Fibroblast of peridontal ligament (primary cell): ENCODE data around the gene KRT75.
A peak's percentile ranks its signal among the peaks of the same experiment; 100 is the strongest.
"Not testable (repeated sequence)": the region's sequence is repeated elsewhere in the genome, so short reads cannot be mapped to it uniquely, and the experiment has no call there.

Experiments used
- DNase-seq: peaks from one replicate; pipeline ENCODE4 v3.0.0-alpha.2; 2010; ENCODE audit errors: extremely low read depth

The KRT75 gene

GRCh38 chr12:52416795-52417194 lies 17.4 kb downstream of the KRT75 start:
- DNase-seq: no peak

GRCh38 chr12:52415870-52416750 lies 18.1 kb downstream of the KRT75 start:
- peak; percentile 65 for DNase-seq

- no peak for DNase-seq
Observed at GRCh38 chr12:52414936-52415335, 19.2 kb downstream of the KRT75 start.

- no peak for DNase-seq
Observed at GRCh38 chr12:52413782-52414345, 20.3 kb downstream of the KRT75 start.

- DNase-seq: no peak
Observed at GRCh38 chr12:52413202-52413601, 21.0 kb downstream of the KRT75 start.

- no peak for DNase-seq
Observed at GRCh38 chr12:52411815-52412214, 22.4 kb downstream of the KRT75 start.

- not testable (repeated sequence) for DNase-seq
Observed at GRCh38 chr12:52410589-52411248, 23.5 kb downstream of the KRT75 start.

- DNase-seq: no peak
Observed at GRCh38 chr12:52407918-52408317, 26.3 kb downstream of the KRT75 start.

- DNase-seq: no peak
Observed at GRCh38 chr12:52405922-52406385, 28.2 kb downstream of the KRT75 start, which contains the start of gene KRT82. Gene KRT82 (minus strand): TSS chr12:52406335. CDS start chr12:52406277, 58 bp downstream.

- DNase-seq: no peak
Observed at GRCh38 chr12:52404951-52405350, 29.2 kb downstream of the KRT75 start.

- DNase-seq: no peak
Observed at GRCh38 chr12:52403561-52403960, 30.6 kb downstream of the KRT75 start.

- no peak for DNase-seq
Observed at GRCh38 chr12:52402873-52403540, 31.2 kb downstream of the KRT75 start.

GRCh38 chr12:52402377-52402776 lies 31.8 kb downstream of the KRT75 start:
- DNase-seq: no peak

- no peak for DNase-seq
Observed at GRCh38 chr12:52401926-52402325, 32.2 kb downstream of the KRT75 start.

GRCh38 chr12:52401526-52401925 lies 32.6 kb downstream of the KRT75 start:
- DNase-seq: no peak

- DNase-seq: no peak
Observed at GRCh38 chr12:52400906-52401305, 33.3 kb downstream of the KRT75 start.

- DNase-seq: no peak
Observed at GRCh38 chr12:52399756-52400155, 34.4 kb downstream of the KRT75 start.

GRCh38 chr12:52398176-52398575 lies 36.0 kb downstream of the KRT75 start:
- no peak for DNase-seq

GRCh38 chr12:52396656-52397055 lies 37.5 kb downstream of the KRT75 start:
- DNase-seq: no peak

GRCh38 chr12:52395761-52396434 lies 38.3 kb downstream of the KRT75 start:
- no peak for DNase-seq

GRCh38 chr12:52394836-52395405 lies 39.2 kb downstream of the KRT75 start:
- DNase-seq: no peak
